Adrenal gland (tissue), 5 donors: ENCODE measurements around the gene EID2B.

Experiments
- POLR2A ChIP-seq, 2 donors: fragments of 450-650 bp; IDR thresholded peaks; one replicate each; pipeline ENCODE4 v1.6.1; 2017; ENCODE audit warnings: antibody characterized with exemption in 2 of 2, mild to moderate bottlenecking in 2 of 2, moderate library complexity in 1 of 2
- TF ChIP-seq, protein P1 (sequence below), 6 experiments: fragments of 450-650 bp in 4 of 6; fragments of 200-600 bp in 2 of 6; sonication (generic) in 1 of 6; IDR thresholded peaks; 1 replicate in 5 of 6; 2 replicates in 1 of 6; pipeline versions ENCODE4 v1.5.1 to v1.8.0; 2016 to 2021; ENCODE audit warnings: antibody characterized with exemption in 6 of 6, mild to moderate bottlenecking in 2 of 6, moderate library complexity in 1 of 6
- donor health status: DM: no; HTN: no; CAD: no.

GRCh38 chr19:39546599-39546998 is 13.9 kb upstream of the EID2B start:
- no peak for TF ChIP-seq POLR2A (IDR thresholded peaks at IDR 0.05)
- TF ChIP-seq, protein P1, sequence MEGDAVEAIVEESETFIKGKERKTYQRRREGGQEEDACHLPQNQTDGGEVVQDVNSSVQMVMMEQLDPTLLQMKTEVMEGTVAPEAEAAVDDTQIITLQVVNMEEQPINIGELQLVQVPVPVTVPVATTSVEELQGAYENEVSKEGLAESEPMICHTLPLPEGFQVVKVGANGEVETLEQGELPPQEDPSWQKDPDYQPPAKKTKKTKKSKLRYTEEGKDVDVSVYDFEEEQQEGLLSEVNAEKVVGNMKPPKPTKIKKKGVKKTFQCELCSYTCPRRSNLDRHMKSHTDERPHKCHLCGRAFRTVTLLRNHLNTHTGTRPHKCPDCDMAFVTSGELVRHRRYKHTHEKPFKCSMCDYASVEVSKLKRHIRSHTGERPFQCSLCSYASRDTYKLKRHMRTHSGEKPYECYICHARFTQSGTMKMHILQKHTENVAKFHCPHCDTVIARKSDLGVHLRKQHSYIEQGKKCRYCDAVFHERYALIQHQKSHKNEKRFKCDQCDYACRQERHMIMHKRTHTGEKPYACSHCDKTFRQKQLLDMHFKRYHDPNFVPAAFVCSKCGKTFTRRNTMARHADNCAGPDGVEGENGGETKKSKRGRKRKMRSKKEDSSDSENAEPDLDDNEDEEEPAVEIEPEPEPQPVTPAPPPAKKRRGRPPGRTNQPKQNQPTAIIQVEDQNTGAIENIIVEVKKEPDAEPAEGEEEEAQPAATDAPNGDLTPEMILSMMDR (IDR thresholded peaks at IDR 0.05): no peak
